OCI-LY1 (cell line): ENCODE measurements around the gene CDKL4.

Source experiments
- EZH2 ChIP-seq: fragments of 200-600 bp; sonication (generic), shearing (Covaris generic); IDR thresholded peaks from 2 replicates; pipeline ENCODE4 v1.8.0; 2017; ENCODE audit warnings: borderline replicate concordance, mixed run types, mild to moderate bottlenecking, antibody characterized with exemption, low read length, moderate library complexity, mixed read lengths
- TF ChIP-seq, protein P1 (sequence below): fragments of 200-600 bp; sonication (generic), shearing (Covaris generic); IDR thresholded peaks from 2 replicates; pipeline ENCODE4 v1.5.1; 2017; ENCODE audit warnings: mild to moderate bottlenecking, antibody characterized with exemption, low read length, moderate library complexity, mixed read lengths

DNA sequence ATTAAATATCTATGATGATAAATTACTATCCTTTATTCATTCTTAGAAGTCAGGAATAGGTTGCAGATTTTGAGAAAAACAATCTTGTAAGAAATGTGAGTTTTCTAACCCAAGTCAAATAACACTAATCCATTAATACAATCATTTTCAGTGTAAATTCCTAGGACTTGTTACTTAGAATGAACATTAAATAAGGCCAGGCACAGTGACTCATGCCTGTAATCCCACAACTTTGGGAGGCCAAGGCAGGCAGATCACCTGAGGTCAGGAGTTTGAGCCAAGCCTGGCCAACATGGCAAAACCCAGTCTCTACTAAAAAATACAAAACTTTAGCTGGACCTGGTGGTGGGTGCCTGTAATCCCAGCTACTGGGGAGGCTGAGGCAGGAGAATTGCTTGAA, 45.8 kb upstream of the CDKL4 start:
- TF ChIP-seq, protein P1, sequence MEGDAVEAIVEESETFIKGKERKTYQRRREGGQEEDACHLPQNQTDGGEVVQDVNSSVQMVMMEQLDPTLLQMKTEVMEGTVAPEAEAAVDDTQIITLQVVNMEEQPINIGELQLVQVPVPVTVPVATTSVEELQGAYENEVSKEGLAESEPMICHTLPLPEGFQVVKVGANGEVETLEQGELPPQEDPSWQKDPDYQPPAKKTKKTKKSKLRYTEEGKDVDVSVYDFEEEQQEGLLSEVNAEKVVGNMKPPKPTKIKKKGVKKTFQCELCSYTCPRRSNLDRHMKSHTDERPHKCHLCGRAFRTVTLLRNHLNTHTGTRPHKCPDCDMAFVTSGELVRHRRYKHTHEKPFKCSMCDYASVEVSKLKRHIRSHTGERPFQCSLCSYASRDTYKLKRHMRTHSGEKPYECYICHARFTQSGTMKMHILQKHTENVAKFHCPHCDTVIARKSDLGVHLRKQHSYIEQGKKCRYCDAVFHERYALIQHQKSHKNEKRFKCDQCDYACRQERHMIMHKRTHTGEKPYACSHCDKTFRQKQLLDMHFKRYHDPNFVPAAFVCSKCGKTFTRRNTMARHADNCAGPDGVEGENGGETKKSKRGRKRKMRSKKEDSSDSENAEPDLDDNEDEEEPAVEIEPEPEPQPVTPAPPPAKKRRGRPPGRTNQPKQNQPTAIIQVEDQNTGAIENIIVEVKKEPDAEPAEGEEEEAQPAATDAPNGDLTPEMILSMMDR: no peak
- no peak for TF ChIP-seq EZH2
